Hepatocyte (in vitro differentiated cells): ENCODE results near the gene MOB3B. TPM values are rescaled to one million over a fixed set of nuclear protein-coding genes. Genes with fewer than 3 reads are reported as not detected.

Source experiments
- DNase-seq: peaks from one replicate; pipeline ENCODE4 v3.0.0-alpha.2; 2016; ENCODE audit warnings: low spot score
- H2AFZ ChIP-seq: fragments of 200-600 bp; sonication (generic); 2 replicates; pipeline ENCODE4 v1.6.0; 2016; ENCODE audit warnings: antibody characterized with exemption, mild to moderate bottlenecking
- H3K27ac ChIP-seq: fragments of 200-600 bp; sonication (generic); 2 replicates; pipeline ENCODE4 v1.5.1; 2016; ENCODE audit warnings: mild to moderate bottlenecking
- H3K27me3 ChIP-seq: fragments of 200-600 bp; sonication (generic); 2 replicates; pipeline ENCODE4 v1.6.1; 2016
- H3K36me3 ChIP-seq: fragments of 200-600 bp; sonication (generic); replicated peaks from 2 replicates; pipeline ENCODE4 v1.5.1; 2016; ENCODE audit warnings: low read depth; ENCODE audit not compliant: insufficient read depth
- H3K4me1 ChIP-seq: fragments of 200-600 bp; sonication (generic); 2 replicates; pipeline ENCODE4 v1.5.1; 2016; ENCODE audit warnings: mild to moderate bottlenecking, moderate library complexity; ENCODE audit not compliant: insufficient read depth
- H3K4me2 ChIP-seq: fragments of 200-600 bp; sonication (generic); 2 replicates; pipeline ENCODE4 v1.6.0; 2016
- H3K4me3 ChIP-seq: fragments of 200-600 bp; sonication (generic); 2 replicates; pipeline ENCODE4 v1.5.1; 2016; ENCODE audit warnings: mild to moderate bottlenecking
- H3K79me2 ChIP-seq: fragments of 200-600 bp; sonication (generic); 2 replicates; pipeline ENCODE4 v1.6.0; 2017; ENCODE audit warnings: mild to moderate bottlenecking
- H3K9me2 ChIP-seq: fragments of 200-600 bp; sonication (generic); replicated peaks from 2 replicates; pipeline ENCODE4 v1.6.0; 2017; ENCODE audit warnings: mild to moderate bottlenecking; ENCODE audit not compliant: insufficient read depth
- H3K9me3 ChIP-seq: fragments of 200-600 bp; sonication (generic); 2 replicates; pipeline ENCODE4 v1.5.1; 2016; ENCODE audit warnings: low read depth, mild to moderate bottlenecking
- H4K20me1 ChIP-seq: fragments of 200-600 bp; sonication (generic); 2 replicates; pipeline ENCODE4 v1.6.0; 2016; ENCODE audit warnings: mild to moderate bottlenecking; ENCODE audit not compliant: insufficient read depth, poor library complexity, severe bottlenecking
- CTCF ChIP-seq: fragments of 200-600 bp; sonication (generic); IDR thresholded peaks from 2 replicates; pipeline ENCODE4 v1.5.1; 2016; ENCODE audit warnings: antibody characterized with exemption, mild to moderate bottlenecking; ENCODE audit not compliant: poor library complexity
- EZH2 ChIP-seq: fragments of 200-600 bp; sonication (generic); IDR thresholded peaks from 2 replicates; pipeline ENCODE4 v1.6.1; 2016; ENCODE audit warnings: antibody characterized with exemption, mild to moderate bottlenecking, borderline replicate concordance
- EZH2phosphoT487 ChIP-seq: fragments of 200-600 bp; sonication (generic); IDR thresholded peaks from one replicate; pipeline ENCODE4 v1.6.1; 2018; ENCODE audit warnings: antibody characterized with exemption, mild to moderate bottlenecking, low read depth, moderate library complexity; ENCODE audit not compliant: unreplicated experiment, severe bottlenecking
- WGBS: methylation state at CpG from one replicate; pipeline ENCODE4 v1.1.6; 2016; ENCODE audit warnings: low lambda C conversion rate; ENCODE audit errors: missing lambda C conversion rate; 5-methylcytosine and 5-hydroxymethylcytosine counted together
- polyA plus RNA-seq: library from polyadenylated mRNA; unstranded; fragments of >200 nt; fragmentation: Nextera tagmentation; extraction: Ambion mirVana; gene quantifications from 2 replicates; pipeline ENCODE4 v1.2.1, GENCODE V29; 2016
- total RNA-seq: library from RNA; depleted of rRNA; stranded (reverse); fragments of >200 nt; gene quantifications from 2 replicates; pipeline ENCODE4 v1.2.3, GENCODE V29; 2014

The MOB3B gene
- total and polyA plus RNA-seq, 2 experiments from 2014 or later, result 13.3 to 13.5 TPM

GRCh38 chr9:27348785-27349697 is 180.6 kb downstream of the MOB3B start:
- Histone ChIP-seq H3K4me1 (peaks cover 10% of the 10 kb centered on the region), H3K27ac (no peak overlapping the region), H3K4me3 (no peak overlapping the region), H3K36me3 (no peaks in the 10 kb centered on the region), H2AFZ (no peak overlapping the region), H4K20me1 (no peaks in the 10 kb centered on the region), H3K4me2 (no peak overlapping the region), H3K9me3 (no peaks in the 10 kb centered on the region), H3K27me3 (no peaks in the 10 kb centered on the region), H3K9me2 (no peaks in the 10 kb centered on the region), H3K79me2 (peaks cover 9% of the 10 kb centered on the region)
- TF ChIP-seq EZH2 (no peak), CTCF (no peak), EZH2phosphoT487 (no peak)
- 58% methylated on average over 5 of the region's 5 CpGs for WGBS
- no peak for DNase-seq

GRCh38 chr9:27347889-27348288 is 181.7 kb downstream of the MOB3B start:
- H3K27me3 ChIP-seq, result no peaks in the 10 kb centered on the region
- H3K4me1 ChIP-seq, result peaks cover 10% of the 10 kb centered on the region
- no peaks in the 10 kb centered on the region for H3K9me3 ChIP-seq
- no peaks in the 10 kb centered on the region for H3K9me2 ChIP-seq
- no peak overlapping the region for H3K4me2 ChIP-seq
- no peaks in the 10 kb centered on the region for H3K36me3 ChIP-seq
- H3K4me3 ChIP-seq, result no peak overlapping the region
- no peak overlapping the region for H3K27ac ChIP-seq
- no peaks in the 10 kb centered on the region for H4K20me1 ChIP-seq
- H3K79me2 ChIP-seq, result peaks cover 9% of the 10 kb centered on the region
- no peak overlapping the region for H2AFZ ChIP-seq
- no peak for DNase-seq
- TF ChIP-seq EZH2 (no peak), CTCF (no peak), EZH2phosphoT487 (no peak)
- WGBS, result 93% methylated on average over 1 of the region's 1 CpG

GRCh38 chr9:27344776-27345175 is 184.8 kb downstream of the MOB3B start:
- no peaks in the 10 kb centered on the region for H3K9me2 ChIP-seq
- TF ChIP-seq CTCF (no peak), EZH2phosphoT487 (no peak), EZH2 (no peak)
- no peak for DNase-seq
- H3K4me2 ChIP-seq, result no peak overlapping the region
- no peak overlapping the region for H3K27ac ChIP-seq
- no peaks in the 10 kb centered on the region for H4K20me1 ChIP-seq
- H2AFZ ChIP-seq, result no peak overlapping the region
- H3K4me1 ChIP-seq, result peaks cover 11% of the 10 kb centered on the region
- H3K9me3 ChIP-seq, result no peaks in the 10 kb centered on the region
- H3K79me2 ChIP-seq, result peaks cover 9% of the 10 kb centered on the region
- H3K36me3 ChIP-seq, result no peaks in the 10 kb centered on the region
- 94% methylated on average over 7 of the region's 7 CpGs for WGBS
- no peaks in the 10 kb centered on the region for H3K27me3 ChIP-seq
- no peak overlapping the region for H3K4me3 ChIP-seq
